Panc1 (cell line): Measurements from ENCODE around the gene ZNF383.
"Not testable (repeated sequence)": the region's sequence is repeated elsewhere in the genome, so short reads cannot be mapped to it uniquely, and the experiment has no call there.

Experiments used
- POLR2AphosphoS5 ChIP-seq: IDR thresholded peaks from 2 replicates; pipeline ENCODE4 v1.6.1; 2012; ENCODE audit warnings: mild to moderate bottlenecking, low read depth, low read length, moderate library complexity
- SIN3A ChIP-seq: IDR thresholded peaks from 2 replicates; pipeline ENCODE4 v1.6.1; 2012; ENCODE audit warnings: low read depth, mild to moderate bottlenecking, low read length, moderate library complexity, borderline replicate concordance; ENCODE audit not compliant: insufficient read depth
- TCF7L2 ChIP-seq: IDR thresholded peaks from 2 replicates; pipeline ENCODE4 v1.6.1; 2011; ENCODE audit warnings: mild to moderate bottlenecking, low read depth, low read length, inconsistent platforms
- TF ChIP-seq, protein P1 (sequence below): fragments of 450-650 bp; IDR thresholded peaks from 2 replicates; pipeline ENCODE4 v1.5.1; 2017; ENCODE audit warnings: mild to moderate bottlenecking

DNA sequence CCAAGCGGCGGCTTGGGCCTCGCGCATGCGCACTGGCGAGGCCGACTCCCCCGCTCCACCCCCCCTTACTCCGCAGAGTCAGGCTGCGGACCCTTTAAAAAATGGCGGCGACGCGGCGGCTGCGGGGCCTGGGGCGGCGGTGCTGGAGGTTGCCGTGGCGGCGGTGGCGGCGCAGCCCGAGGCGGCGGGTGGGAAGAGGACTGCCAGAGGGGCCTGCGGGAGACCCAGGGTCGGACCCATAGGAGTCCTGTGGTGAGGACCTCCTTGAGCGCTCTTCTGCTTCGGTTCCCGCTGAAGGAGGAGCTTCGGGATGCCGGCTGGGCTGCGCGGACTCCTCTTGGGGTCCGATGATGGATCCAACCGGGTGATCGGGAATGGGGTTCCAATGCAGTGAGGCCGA lies 71.2 kb downstream of the ZNF383 start:
- TF ChIP-seq, protein P1, sequence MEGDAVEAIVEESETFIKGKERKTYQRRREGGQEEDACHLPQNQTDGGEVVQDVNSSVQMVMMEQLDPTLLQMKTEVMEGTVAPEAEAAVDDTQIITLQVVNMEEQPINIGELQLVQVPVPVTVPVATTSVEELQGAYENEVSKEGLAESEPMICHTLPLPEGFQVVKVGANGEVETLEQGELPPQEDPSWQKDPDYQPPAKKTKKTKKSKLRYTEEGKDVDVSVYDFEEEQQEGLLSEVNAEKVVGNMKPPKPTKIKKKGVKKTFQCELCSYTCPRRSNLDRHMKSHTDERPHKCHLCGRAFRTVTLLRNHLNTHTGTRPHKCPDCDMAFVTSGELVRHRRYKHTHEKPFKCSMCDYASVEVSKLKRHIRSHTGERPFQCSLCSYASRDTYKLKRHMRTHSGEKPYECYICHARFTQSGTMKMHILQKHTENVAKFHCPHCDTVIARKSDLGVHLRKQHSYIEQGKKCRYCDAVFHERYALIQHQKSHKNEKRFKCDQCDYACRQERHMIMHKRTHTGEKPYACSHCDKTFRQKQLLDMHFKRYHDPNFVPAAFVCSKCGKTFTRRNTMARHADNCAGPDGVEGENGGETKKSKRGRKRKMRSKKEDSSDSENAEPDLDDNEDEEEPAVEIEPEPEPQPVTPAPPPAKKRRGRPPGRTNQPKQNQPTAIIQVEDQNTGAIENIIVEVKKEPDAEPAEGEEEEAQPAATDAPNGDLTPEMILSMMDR: not testable (repeated sequence)
- not testable (repeated sequence) for TF ChIP-seq POLR2AphosphoS5, TCF7L2, SIN3A
